Left lung (tissue), 10 donors: ENCODE results near the gene GGN. TPM values are rescaled to one million over a fixed set of nuclear protein-coding genes. Genes with fewer than 3 reads are reported as not detected.
"Not testable (repeated sequence)": the region's sequence is repeated elsewhere in the genome, so short reads cannot be mapped to it uniquely, and the experiment has no call there.

Source experiments
- ATAC-seq: fragments of 200-7000 bp; cut with Tn5 transposase; one replicate; pipeline ENCODE4 v1.9.1; 2020; ENCODE audit warnings: moderate library complexity
- DNase-seq, 4 donors: peaks; one replicate each; pipeline ENCODE4 v3.0.0-alpha.2; 2013 to 2020
- H3K27ac ChIP-seq, 2 donors: fragments of 200-600 bp; sonication (generic) in 1 of 2; one replicate each; pipeline versions ENCODE4 v1.5.0 to v1.8.0; 2020 to 2021
- H3K27me3 ChIP-seq, 2 donors: fragments of 200-600 bp; sonication (generic) in 1 of 2; one replicate each; pipeline versions ENCODE4 v1.5.0 to v1.8.0; 2020 to 2021
- H3K36me3 ChIP-seq, 2 donors: fragments of 200-600 bp; sonication (generic) in 1 of 2; one replicate each; pipeline versions ENCODE4 v1.5.0 to v1.8.0; 2020 to 2021
- H3K4me1 ChIP-seq, 2 donors: fragments of 200-600 bp; one replicate each; pipeline ENCODE4 v1.8.0; 2021
- H3K4me3 ChIP-seq, 2 donors: fragments of 200-600 bp; sonication (generic) in 1 of 2; one replicate each; pipeline versions ENCODE4 v1.5.0 to v1.8.0; 2020 to 2021; ENCODE audit warnings: mild to moderate bottlenecking in 1 of 2
- H3K9me3 ChIP-seq, 2 donors: fragments of 200-600 bp; sonication (generic) in 1 of 2; one replicate each; pipeline versions ENCODE4 v1.5.0 to v1.8.0; 2020 to 2021
- CTCF ChIP-seq, 2 donors: fragments of 200-600 bp; sonication (generic) in 1 of 2; IDR thresholded peaks; one replicate each; pipeline versions ENCODE4 v1.5.0 to v1.8.0; 2021; ENCODE audit warnings: antibody characterized with exemption in 2 of 2
- intact Hi-C, 2 donors: fragments of 100-400 bp; cut with DNase I; formaldehyde crosslinking; loops; one replicate each; pipeline versions ENCODE4 v1.11.2 to v1.14.2; 2022
- polyA plus RNA-seq, 6 donors: library from polyadenylated mRNA; unstranded; fragments of 120-200 nt; gene quantifications; one replicate each; pipeline ENCODE4 v1.2.1, GENCODE V29; 2013; ENCODE audit not compliant: insufficient read length in 6 of 6
- total RNA-seq, 2 donors: library from RNA; stranded (reverse); fragmentation: NEBNext Ultra II Directional; extraction: Animal tissue kit (Norgen Biotek cat#: 25700); gene quantifications; one replicate each; pipeline ENCODE4 v1.2.1, GENCODE V29; 2021
- donor health status: DM: no; HTN: yes; CAD: no.
- donor health status: DM: no; HTN: no; CAD: no.

Gene GGN
- total and polyA plus RNA-seq, 8 donors: 0.16 to 0.77 (median 0.34) TPM; not detected in 1

- H3K4me1 ChIP-seq: no peaks in the 10 kb centered on the region
- H3K4me3 ChIP-seq: no peak overlapping the region
- H3K27ac ChIP-seq: no peak overlapping the region
- no peak for TF ChIP-seq CTCF (IDR thresholded peaks at IDR 0.05)
- intact Hi-C loops: no loop called here
- ATAC-seq: no peak
- H3K36me3 ChIP-seq: peaks cover 0 to 89% of the 10 kb centered on the region in 2 donors
- no peaks in the 10 kb centered on the region for H3K27me3 ChIP-seq
- no peaks in the 10 kb centered on the region for H3K9me3 ChIP-seq
- DNase-seq: peak in 1 of 4 donors; percentile 1
Measured at GRCh38 chr19:38411041-38411712, 23.3 kb upstream of the GGN start.

GRCh38 chr19:38410407-38410806 is 22.6 kb upstream of the GGN start:
- ATAC-seq, H3K27ac ChIP-seq, H3K4me3 ChIP-seq, H3K27me3 ChIP-seq, H3K9me3 ChIP-seq, intact Hi-C loops, H3K4me1 ChIP-seq: not testable (repeated sequence)
- peak in 1 of 4 donors; percentile 12 for DNase-seq
- peaks cover 0 to 92% of the 10 kb centered on the region in 2 donors for H3K36me3 ChIP-seq

- H3K27me3 ChIP-seq: no peaks in the 10 kb centered on the region
- no peak overlapping the region for H3K4me3 ChIP-seq
- H3K36me3 ChIP-seq: peaks cover 0 to 92% of the 10 kb centered on the region in 2 donors
- DNase-seq: peak in 1 of 4 donors; percentile 27
- no peaks in the 10 kb centered on the region for H3K9me3 ChIP-seq
- peak overlapping the region in 1 of 2 donors; percentile 1 for H3K27ac ChIP-seq
- no peak for TF ChIP-seq CTCF (IDR thresholded peaks at IDR 0.05)
- peak; percentile 15 for ATAC-seq
- no peaks in the 10 kb centered on the region for H3K4me1 ChIP-seq
- intact Hi-C loops: loop anchor here in 1 of 2 donors (10.0 kb wide), 1 partner anchor 205 kb away; the partner anchor contains the start of genes EIF3K and MAP4K1
Measured at GRCh38 chr19:38409631-38410133, 21.8 kb upstream of the GGN start.

- Histone ChIP-seq H3K36me3 (peaks cover 0 to 53% of the 10 kb centered on the region in 2 donors), H3K4me3 (no peak overlapping the region), H3K27me3 (peaks cover 0 to 7% of the 10 kb centered on the region in 2 donors), H3K9me3 (no peaks in the 10 kb centered on the region), H3K4me1 (peaks cover 0 to 13% of the 10 kb centered on the region in 2 donors), H3K27ac (no peak overlapping the region)
- no peak for TF ChIP-seq CTCF (IDR thresholded peaks at IDR 0.05)
- ATAC-seq (no peak), DNase-seq (no peak)
- intact Hi-C loops: loop anchor here in 1 of 2 donors (10.0 kb wide), 1 partner anchor 210 kb away; the partner anchor contains the start of genes EIF3K and MAP4K1
Measured at GRCh38 chr19:38405276-38405675, 17.4 kb upstream of the GGN start.

- Histone ChIP-seq H3K4me3 (no peak overlapping the region), H3K9me3 (no peaks in the 10 kb centered on the region), H3K27ac (no peak overlapping the region), H3K27me3 (peaks cover 0 to 11% of the 10 kb centered on the region in 2 donors), H3K4me1 (peaks cover 0 to 13% of the 10 kb centered on the region in 2 donors), H3K36me3 (peaks cover 0 to 49% of the 10 kb centered on the region in 2 donors)
- intact Hi-C loops: loop anchor here in 1 of 2 donors (10.0 kb wide), 1 partner anchor 210 kb away; the partner anchor contains the start of genes EIF3K and MAP4K1
- no peak for TF ChIP-seq CTCF (IDR thresholded peaks at IDR 0.05)
- ATAC-seq: no peak
- DNase-seq: no peak
Measured at GRCh38 chr19:38404858-38405257, 17.0 kb upstream of the GGN start.
